ENCODE results near the gene OXSM. TPM values are rescaled to one million over a fixed set of nuclear protein-coding genes. Genes with fewer than 3 reads are reported as not detected.

Gene OXSM
- total RNA-seq, 4 donors from 2014 or later, result 7.0 to 9.1 (median 8.4) TPM

DNA sequence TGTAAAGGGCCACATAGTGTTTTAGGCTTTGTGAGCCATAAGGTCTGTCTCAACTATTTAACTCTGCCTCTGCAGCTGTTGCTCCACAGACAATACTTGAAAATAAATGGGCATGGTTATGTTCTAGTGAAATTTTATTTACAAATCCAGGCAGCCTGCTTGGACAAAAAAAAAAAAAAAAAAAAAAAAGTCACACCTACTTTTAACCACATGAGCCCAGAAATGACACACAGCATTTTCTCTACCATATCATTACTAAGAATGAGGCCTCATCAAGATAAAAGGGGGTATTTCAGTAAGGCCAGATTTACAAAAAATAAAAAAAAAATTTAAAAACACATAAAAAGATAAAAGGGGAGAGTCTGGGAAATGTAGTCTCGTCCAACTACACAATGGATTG, 4.9 kb upstream of the OXSM start:
- WGBS, 2 donors, result 88% methylated on average over 1 of the region's 1 CpG
- TF ChIP-seq POLR2A (IDR thresholded peaks at IDR 0.05) (no peak), CTCF (IDR thresholded peaks at IDR 0.05) (no peak)
- no peak for DNase-seq (ENCODE audit: low spot score in 2 of 2)
- intact Hi-C loops (cut with DNase I; ENCODE audit: low total_unique reads), result no loop called here
- no peak overlapping the region for H3K4me3 ChIP-seq (ENCODE audit: low read depth, poor library complexity, severe bottlenecking)

DNA sequence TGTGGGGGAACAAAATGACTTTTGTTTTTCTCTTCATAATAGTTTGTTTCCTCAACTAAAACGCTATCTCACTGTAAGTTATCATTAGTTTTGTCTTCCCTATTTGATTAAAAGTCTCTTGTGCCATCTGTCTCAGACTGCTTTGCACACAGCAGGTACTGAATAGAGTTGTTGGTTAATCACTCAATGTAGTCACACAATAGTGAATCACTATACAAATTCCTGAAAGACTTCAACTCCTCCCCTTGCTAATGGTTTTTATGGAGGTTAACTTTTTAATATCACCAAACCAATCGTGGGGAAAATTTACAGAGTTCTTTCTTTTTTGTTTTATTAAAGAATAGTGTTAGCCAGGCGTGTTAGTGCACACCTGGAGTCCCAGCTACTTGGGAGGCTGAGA, 4.1 kb upstream of the OXSM start:
- TF ChIP-seq POLR2A (IDR thresholded peaks at IDR 0.05) (no peak), CTCF (IDR thresholded peaks at IDR 0.05) (no peak)
- DNase-seq (ENCODE audit: low spot score in 2 of 2), result no peak
- intact Hi-C loops (cut with DNase I; ENCODE audit: low total_unique reads), result no loop called here

DNA sequence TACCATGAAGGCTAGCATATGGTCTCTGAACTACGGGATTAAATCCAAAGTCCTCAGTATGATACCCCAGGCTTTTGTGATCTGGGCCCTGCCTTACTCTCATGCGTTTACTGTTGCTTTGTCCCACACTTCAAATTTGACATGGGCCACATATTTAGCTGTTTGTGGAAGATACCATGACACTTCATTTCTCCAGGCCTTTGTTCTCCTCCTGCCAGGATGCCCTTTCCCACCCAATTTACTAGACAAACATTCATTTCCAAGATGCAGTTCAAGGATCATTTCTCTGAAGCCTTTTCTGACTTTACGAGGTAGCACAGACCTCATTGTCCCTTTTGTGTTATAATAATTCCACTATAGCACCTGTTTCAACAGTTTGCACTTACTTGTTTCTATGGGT, 2.2 kb upstream of the OXSM start:
- 88 to 96% methylated on average over 3 of the region's 3 CpGs for WGBS, 2 donors
- H3K4me3 ChIP-seq (ENCODE audit: low read depth, poor library complexity, severe bottlenecking), result no peak overlapping the region
- no peak for TF ChIP-seq CTCF (IDR thresholded peaks at IDR 0.05)
- no peak for TF ChIP-seq POLR2A (IDR thresholded peaks at IDR 0.05)
- DNase-seq (ENCODE audit: low spot score in 2 of 2), result no peak
- intact Hi-C loops (cut with DNase I; ENCODE audit: low total_unique reads), result no loop called here

More for the DNA sequence above, 4.1 kb upstream of the OXSM start:
- H3K4me3 ChIP-seq (ENCODE audit: low read depth, poor library complexity, severe bottlenecking), result no peak overlapping the region
- WGBS, 2 donors, result 88% methylated on average over 3 of the region's 3 CpGs

GRCh38 chr3:25789209-25789595, 688 bp upstream of the OXSM start:
- WGBS, 2 donors, result 17 to 28% methylated on average over 2 of the region's 2 CpGs
- no peak overlapping the region for H3K4me3 ChIP-seq (ENCODE audit: low read depth, poor library complexity, severe bottlenecking)
- TF ChIP-seq POLR2A (IDR thresholded peaks at IDR 0.05) (no peak), CTCF (IDR thresholded peaks at IDR 0.05) (no peak)
- intact Hi-C loops (cut with DNase I; ENCODE audit: low total_unique reads), result no loop called here
- DNase-seq (ENCODE audit: low spot score in 2 of 2), result no peak

- no peak overlapping the region for H3K4me3 ChIP-seq (ENCODE audit: low read depth, poor library complexity, severe bottlenecking)
- 80 to 91% methylated on average over 3 of the region's 3 CpGs for WGBS, 2 donors
- no peak for DNase-seq (ENCODE audit: low spot score in 2 of 2)
- TF ChIP-seq POLR2A (IDR thresholded peaks at IDR 0.05) (no peak), CTCF (IDR thresholded peaks at IDR 0.05) (no peak)
- intact Hi-C loops (cut with DNase I; ENCODE audit: low total_unique reads), result no loop called here
Measured at GRCh38 chr3:25801786-25802185, 11.9 kb downstream of the OXSM start.

DNA sequence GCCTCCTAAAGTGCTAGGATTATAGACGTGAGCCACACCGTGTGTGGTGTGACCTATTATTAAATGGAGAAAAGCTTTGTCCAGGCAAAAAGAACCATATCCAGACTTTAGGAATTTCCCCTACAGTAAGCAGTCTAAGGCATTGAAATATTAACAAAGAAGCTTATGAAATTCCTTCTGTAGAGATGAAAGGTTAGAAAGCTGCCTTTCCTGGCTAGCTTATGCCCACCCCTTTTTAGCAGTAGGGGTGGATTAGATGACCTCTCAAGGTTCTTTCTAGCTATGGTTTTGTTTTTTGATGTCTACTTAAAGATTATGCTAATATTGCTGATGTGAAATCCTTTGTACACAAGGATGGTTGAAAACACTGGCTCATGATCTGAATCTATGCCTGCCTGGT, 13.9 kb downstream of the OXSM start:
- WGBS, 2 donors, result 86 to 89% methylated on average over 2 of the region's 2 CpGs
- no peak overlapping the region for H3K4me3 ChIP-seq (ENCODE audit: low read depth, poor library complexity, severe bottlenecking)
- intact Hi-C loops (cut with DNase I; ENCODE audit: low total_unique reads), result no loop called here
- no peak for DNase-seq (ENCODE audit: low spot score in 2 of 2)
- TF ChIP-seq CTCF (IDR thresholded peaks at IDR 0.05) (no peak), POLR2A (IDR thresholded peaks at IDR 0.05) (no peak)

Measured in lower leg skin (tissue), 4 donors.